Caco-2 (cell line): Measurements from ENCODE around the gene RFX4. TPM values are rescaled to one million over a fixed set of nuclear protein-coding genes. Genes with fewer than 3 reads are reported as not detected.

Experiments
- BruUV-seq: library from RNA; stranded (reverse); fragments of 400-500 nt; replicated peaks from 2 replicates; lab custom pipeline; 2021; lab: Mats Ljungman, UMichigan
- CTCF ChIA-PET: fragments of 300-600 bp; sonication (Branson Sonifier 250); formaldehyde crosslinking; loops from one replicate; lab custom pipeline; 2022; ENCODE audit warnings: antibody characterized with exemption; lab: Charles Lee
- POLR2A ChIA-PET: fragments of 300-600 bp; sonication (Branson Sonifier 250); formaldehyde crosslinking; loops from one replicate; lab custom pipeline; 2022; ENCODE audit warnings: antibody characterized with exemption; lab: Charles Lee
- DNase-seq, 2 experiments: peaks; one replicate each; pipeline versions ENCODE4 v3.0.0 to v3.0.0-alpha.2; 2020 to 2022
- H3K27me3 ChIP-seq: replicated peaks from 2 replicates; pipeline ENCODE4 v1.6.0; 2011; ENCODE audit warnings: low read length; ENCODE audit not compliant: control insufficient read depth, insufficient read depth
- H3K36me3 ChIP-seq: 2 replicates; pipeline ENCODE4 v1.5.1; 2011; ENCODE audit warnings: low read length; ENCODE audit not compliant: control insufficient read depth, insufficient read depth
- H3K4me1 ChIP-seq: fragments of 250-450 bp; sonication (Bioruptor Pico); 2 replicates; pipeline ENCODE4 v1.5.1; 2020; ENCODE audit warnings: mild to moderate bottlenecking
- H3K4me3 ChIP-seq: 2 replicates; pipeline ENCODE4 v1.5.1; 2011; ENCODE audit warnings: low read depth, mild to moderate bottlenecking, control low read depth, low read length
- H3K9me3 ChIP-seq: fragments of 250-450 bp; sonication (Bioruptor Pico); 2 replicates; pipeline ENCODE4 v1.5.1; 2020; ENCODE audit warnings: mild to moderate bottlenecking, moderate library complexity
- H3K27ac Mint-ChIP-seq: one replicate; pipeline ENCODE4 v1.8.0; 2022; ENCODE audit warnings: mixed read lengths; ENCODE audit not compliant: unreplicated experiment
- H3K27me3 Mint-ChIP-seq: one replicate; pipeline ENCODE4 v1.8.0; 2022; ENCODE audit warnings: mixed read lengths; ENCODE audit not compliant: insufficient read depth, unreplicated experiment
- H3K36me3 Mint-ChIP-seq: one replicate; pipeline ENCODE4 v1.8.0; 2022; ENCODE audit warnings: mild to moderate bottlenecking, mixed read lengths; ENCODE audit not compliant: insufficient read depth, unreplicated experiment
- H3K4me1 Mint-ChIP-seq: one replicate; pipeline ENCODE4 v1.8.0; 2022; ENCODE audit warnings: low read depth, mixed read lengths; ENCODE audit not compliant: unreplicated experiment
- H3K4me3 Mint-ChIP-seq: one replicate; pipeline ENCODE4 v1.8.0; 2022; ENCODE audit warnings: mild to moderate bottlenecking, moderate library complexity, mixed read lengths; ENCODE audit not compliant: unreplicated experiment
- H3K9me3 Mint-ChIP-seq: one replicate; pipeline ENCODE4 v1.8.0; 2022; ENCODE audit warnings: mixed read lengths; ENCODE audit not compliant: unreplicated experiment
- CTCF ChIP-seq, 2 experiments: fragments of 200-600 bp in 1 of 2; IDR thresholded peaks; 1 replicate in 1 of 2; 2 replicates in 1 of 2; pipeline versions ENCODE4 v1.5.1 to v1.8.0; 2011 to 2022; ENCODE audit warnings: antibody characterized with exemption in 1 of 2, control low read depth in 1 of 2, inconsistent platforms in 1 of 2, low read depth in 1 of 2, low read length in 1 of 2, mild to moderate bottlenecking in 1 of 2, moderate library complexity in 1 of 2; ENCODE audit not compliant: insufficient read depth in 1 of 2, severe bottlenecking in 1 of 2, unreplicated experiment in 1 of 2
- intact Hi-C: fragments of 100-400 bp; cut with micrococcal nuclease; formaldehyde crosslinking; loops from one replicate; pipeline ENCODE4 v1.10.0; 2022; ENCODE audit not compliant: unreplicated experiment
- total RNA-seq: library from RNA; stranded (reverse); gene quantifications from 2 replicates; pipeline ENCODE4 v1.2.3, GENCODE V29; 2022

RFX4 gene
- total RNA-seq, 1 experiment from 2014 or later = not detected

DNA sequence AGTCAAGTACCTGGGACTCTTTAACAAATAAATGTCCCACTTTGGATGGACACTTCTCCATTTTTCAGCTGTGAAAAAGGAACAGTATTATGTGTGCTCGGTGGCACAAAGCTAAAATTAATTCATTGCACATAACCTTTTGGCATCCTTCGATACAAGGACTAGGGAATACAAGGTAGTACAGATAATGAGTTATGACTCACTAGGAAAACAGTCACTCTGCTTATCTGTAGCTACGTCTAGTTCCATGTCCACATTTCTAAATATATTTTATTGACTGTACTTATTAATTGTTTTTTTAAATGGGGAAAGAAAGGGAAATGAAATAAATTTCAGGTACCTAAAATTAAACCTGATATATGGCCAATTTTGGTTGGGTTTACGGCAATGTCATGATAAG lies 156.5 kb downstream of the RFX4 start:
- H3K27me3 Mint-ChIP-seq = peaks cover 7% of the 10 kb centered on the region
- H3K4me1 ChIP-seq = peaks cover 10% of the 10 kb centered on the region
- TF ChIP-seq CTCF (IDR thresholded peaks at IDR 0.05; ENCODE audit: insufficient read depth in 1 of 2, low read depth in 1 of 2, low read length in 1 of 2, severe bottlenecking in 1 of 2, unreplicated experiment in 1 of 2) = no peak
- H3K27ac Mint-ChIP-seq = no peak overlapping the region
- POLR2A ChIA-PET = no interaction called here
- CTCF ChIA-PET = no interaction called here
- H3K9me3 Mint-ChIP-seq = no peaks in the 10 kb centered on the region
- H3K36me3 ChIP-seq = no peaks in the 10 kb centered on the region
- H3K4me3 ChIP-seq = no peak overlapping the region
- H3K4me1 Mint-ChIP-seq = no peaks in the 10 kb centered on the region
- no peaks in the 10 kb centered on the region for H3K36me3 Mint-ChIP-seq
- no peaks in the 10 kb centered on the region for H3K9me3 ChIP-seq
- DNase-seq = no peak
- BruUV-seq = no TSS peak
- no peak overlapping the region for H3K4me3 Mint-ChIP-seq
- H3K27me3 ChIP-seq = 0 out of 2 replicates have a peak, but pooled peaks cover 1% of the 10 kb centered on the region
- intact Hi-C loops = no loop called here

DNA sequence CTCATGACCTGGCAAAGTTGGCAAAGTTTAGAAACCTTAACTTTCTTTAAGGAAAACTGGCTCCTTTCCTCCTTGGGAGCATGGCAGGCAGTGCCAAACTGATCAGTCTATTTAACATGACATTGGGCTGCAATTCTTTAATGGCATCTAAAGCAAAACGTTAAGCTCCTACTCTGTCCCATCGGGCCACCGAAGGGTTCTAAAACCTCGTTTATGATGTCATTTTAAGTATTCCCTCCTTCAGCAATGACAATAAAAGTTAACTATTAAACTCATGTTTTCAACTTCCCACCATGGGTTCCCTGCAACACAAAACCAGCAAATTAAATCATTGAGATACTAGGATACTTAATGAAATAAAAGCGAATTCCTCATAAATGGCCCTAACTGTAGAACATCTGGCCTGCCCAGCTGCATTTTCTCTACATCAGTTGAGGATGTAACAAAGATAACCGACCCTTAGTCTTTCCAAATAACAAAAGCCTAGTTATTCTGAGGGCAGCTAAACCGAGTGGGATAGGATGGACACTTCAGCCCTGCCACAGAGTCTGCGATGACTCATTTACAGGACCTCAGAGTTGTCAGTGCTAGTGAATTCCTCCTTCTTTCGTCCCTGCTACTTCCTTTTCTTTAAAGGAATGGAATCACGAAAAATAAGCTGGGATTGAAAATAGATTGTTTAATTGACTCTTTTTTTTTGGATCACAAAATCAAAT lies 157.2 kb downstream of the RFX4 start:
- DNase-seq = no peak
- Histone ChIP-seq H3K27me3 (0 out of 2 replicates have a peak, but pooled peaks cover 1% of the 10 kb centered on the region), H3K36me3 (no peaks in the 10 kb centered on the region), H3K4me1 (peaks cover 10% of the 10 kb centered on the region), H3K9me3 (no peaks in the 10 kb centered on the region), H3K4me3 (no peak overlapping the region)
- Mint-ChIP-seq H3K4me3 (peak overlapping the region; percentile 19), H3K4me1 (no peaks in the 10 kb centered on the region), H3K36me3 (no peaks in the 10 kb centered on the region), H3K9me3 (no peaks in the 10 kb centered on the region), H3K27me3 (peaks cover 3% of the 10 kb centered on the region), H3K27ac (no peak overlapping the region)
- POLR2A ChIA-PET = no interaction called here
- no TSS peak for BruUV-seq
- intact Hi-C loops = no loop called here
- TF ChIP-seq CTCF (IDR thresholded peaks at IDR 0.05; ENCODE audit: insufficient read depth in 1 of 2, low read depth in 1 of 2, low read length in 1 of 2, severe bottlenecking in 1 of 2, unreplicated experiment in 1 of 2) = no peak
- CTCF ChIA-PET = no interaction called here

DNA sequence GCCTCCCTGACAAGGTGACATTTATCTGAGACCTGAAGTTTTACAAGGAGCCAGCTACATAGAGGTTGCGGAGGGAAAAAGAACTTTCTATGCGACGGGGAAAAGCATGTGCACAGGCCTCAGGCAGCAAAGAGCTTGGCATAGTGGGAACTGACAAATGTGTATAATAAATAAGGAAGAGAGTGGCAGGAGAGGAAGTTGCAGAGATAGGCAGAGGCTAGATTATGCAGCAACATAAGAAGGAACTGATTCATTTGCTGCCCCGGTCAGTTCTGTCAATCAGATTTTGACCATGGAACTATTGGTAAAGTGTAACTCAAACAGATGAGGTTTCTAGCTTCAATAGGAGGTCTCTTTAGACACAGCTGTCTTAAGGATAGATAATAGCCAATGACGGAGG lies 158.0 kb downstream of the RFX4 start:
- H3K27me3 ChIP-seq = 0 out of 2 replicates have a peak, but pooled peaks cover under 1% of the 10 kb centered on the region
- CTCF ChIA-PET = no interaction called here
- TF ChIP-seq CTCF (IDR thresholded peaks at IDR 0.05; ENCODE audit: insufficient read depth in 1 of 2, low read depth in 1 of 2, low read length in 1 of 2, severe bottlenecking in 1 of 2, unreplicated experiment in 1 of 2) = no peak
- H3K36me3 ChIP-seq = no peaks in the 10 kb centered on the region
- Mint-ChIP-seq H3K27me3 (peaks cover 3% of the 10 kb centered on the region), H3K9me3 (no peaks in the 10 kb centered on the region), H3K27ac (no peak overlapping the region), H3K4me1 (no peaks in the 10 kb centered on the region), H3K36me3 (no peaks in the 10 kb centered on the region), H3K4me3 (no peak overlapping the region)
- DNase-seq = no peak
- intact Hi-C loops = no loop called here
- POLR2A ChIA-PET = no interaction called here
- peaks cover 10% of the 10 kb centered on the region for H3K4me1 ChIP-seq
- no TSS peak for BruUV-seq
- H3K4me3 ChIP-seq = no peak overlapping the region
- H3K9me3 ChIP-seq = no peaks in the 10 kb centered on the region
